Placental pericyte (primary cell): ENCODE data around the gene HORMAD1. TPM values are rescaled to one million over a fixed set of nuclear protein-coding genes. Genes with fewer than 3 reads are reported as not detected.

Experiments
- small RNA-seq: library from RNA; depleted of rRNA; stranded (forward); fragments of <200 nt; gene quantifications from one replicate; pipeline ENCODE3, GENCODE V24; 2012; ENCODE audit warnings: low replicate concordance
- total RNA-seq: library from RNA; depleted of rRNA; stranded (reverse); fragments of >200 nt; gene quantifications from 2 replicates; pipeline ENCODE4 v1.2.3, GENCODE V29; 2012

The HORMAD1 gene, protein sequence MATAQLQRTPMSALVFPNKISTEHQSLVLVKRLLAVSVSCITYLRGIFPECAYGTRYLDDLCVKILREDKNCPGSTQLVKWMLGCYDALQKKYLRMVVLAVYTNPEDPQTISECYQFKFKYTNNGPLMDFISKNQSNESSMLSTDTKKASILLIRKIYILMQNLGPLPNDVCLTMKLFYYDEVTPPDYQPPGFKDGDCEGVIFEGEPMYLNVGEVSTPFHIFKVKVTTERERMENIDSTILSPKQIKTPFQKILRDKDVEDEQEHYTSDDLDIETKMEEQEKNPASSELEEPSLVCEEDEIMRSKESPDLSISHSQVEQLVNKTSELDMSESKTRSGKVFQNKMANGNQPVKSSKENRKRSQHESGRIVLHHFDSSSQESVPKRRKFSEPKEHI
- total RNA-seq, result 0.14 and 2.4 TPM in 2 replicates

DNA sequence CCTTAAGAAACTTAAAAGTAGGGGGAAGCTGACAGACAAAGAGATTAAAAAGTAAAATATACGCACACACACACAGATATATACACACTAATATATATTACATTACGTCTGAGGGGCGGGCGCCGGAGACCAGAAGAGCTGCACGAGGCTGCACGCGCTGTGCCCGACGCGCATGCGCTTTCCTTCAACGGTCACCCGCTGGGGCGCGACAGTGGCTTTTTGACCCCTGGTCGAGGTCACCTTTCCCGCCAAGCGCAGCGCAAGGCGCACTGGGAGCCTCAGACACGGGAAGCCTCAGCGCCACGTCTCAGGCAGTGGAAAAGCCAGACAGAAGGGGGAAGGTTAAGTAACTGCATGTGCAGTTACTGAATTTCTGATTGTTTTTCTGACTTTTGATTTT is at the start of gene HORMAD1:
Gene HORMAD1 (minus strand): TSS at position 193 of the 400 bp plus-strand sequence. CDS start 1,390 bp downstream, outside the sequence.

DNA sequence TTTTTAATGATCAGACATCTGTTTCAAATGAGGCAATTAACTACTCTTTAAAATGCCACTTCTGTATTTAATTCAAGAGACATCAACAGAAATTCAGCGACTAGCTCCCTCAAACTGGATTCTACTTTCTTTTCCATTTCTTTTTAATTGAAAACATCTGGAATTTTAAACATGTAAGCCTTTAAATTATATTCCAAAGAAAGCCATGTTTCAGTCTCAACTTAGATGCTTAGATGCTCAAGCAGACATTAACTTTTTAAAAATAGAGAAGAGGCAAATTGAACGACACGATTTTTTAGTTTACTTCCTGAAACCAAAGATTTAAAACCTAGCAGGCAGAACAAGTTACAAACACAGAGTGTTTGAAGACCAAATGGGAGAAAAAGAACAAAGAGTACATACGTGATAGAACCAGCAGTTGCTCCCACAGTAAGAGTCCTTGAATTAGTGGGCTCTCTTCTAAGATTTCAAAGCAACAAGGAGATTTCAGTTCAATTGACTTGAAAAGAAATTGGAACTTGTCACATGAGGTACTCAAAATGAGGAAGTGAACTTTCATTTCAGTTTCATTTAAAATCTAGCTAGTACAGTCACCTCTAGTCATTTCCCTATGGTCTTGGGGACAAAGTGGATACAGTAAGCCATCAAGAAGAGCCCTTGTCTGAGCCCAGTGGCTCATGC is 44.7 kb upstream of the HORMAD1 start, which contains the start of gene CTSS:
Gene CTSS (minus strand): TSS at position 483 of the 681 bp plus-strand sequence. CDS start 1,015 bp downstream, outside the sequence.

DNA sequence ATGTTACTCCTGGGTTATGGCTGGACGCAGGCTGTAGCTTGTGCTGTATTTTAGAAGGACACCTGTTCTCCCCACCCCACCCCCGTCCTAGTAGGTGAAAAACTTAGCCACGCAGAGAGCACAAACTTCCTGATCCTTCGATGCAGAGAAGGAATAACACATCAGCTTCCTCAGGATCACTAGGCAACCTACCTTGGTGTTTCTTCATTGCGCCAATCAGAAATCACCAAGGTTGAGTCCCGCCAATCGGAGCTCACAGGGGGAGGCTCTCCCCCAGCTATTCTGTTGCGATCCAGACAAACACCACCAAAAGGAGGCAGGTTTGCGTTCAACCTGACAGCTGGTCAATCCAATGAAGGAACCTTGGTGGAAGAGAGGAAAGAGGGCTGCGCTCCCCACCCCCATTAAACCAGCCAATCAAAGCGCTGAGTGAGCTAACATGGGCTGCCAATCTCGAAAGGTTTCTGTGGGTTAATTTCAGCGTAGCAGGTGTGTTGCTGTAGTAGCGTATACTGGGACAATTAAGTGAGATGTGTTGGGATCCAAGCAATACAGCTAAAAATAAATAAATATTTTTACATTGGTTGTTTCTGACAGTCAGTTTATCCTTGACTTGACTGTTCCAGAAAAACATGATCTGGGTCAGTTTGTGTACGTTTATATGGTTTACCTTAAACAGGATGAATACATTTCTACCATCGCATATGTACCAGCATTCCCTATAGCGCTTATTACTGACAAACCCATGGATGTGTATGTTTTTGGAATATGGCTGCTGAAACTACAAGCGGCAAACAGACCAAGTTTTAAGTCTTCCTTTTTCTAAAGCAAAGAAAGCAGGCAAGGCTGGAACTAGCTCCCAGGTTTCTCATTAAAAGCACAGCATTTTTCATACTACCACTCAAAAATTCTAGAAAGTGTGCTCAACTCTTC is 23.4 kb downstream of the HORMAD1 start, which contains the start of gene GOLPH3L:
Gene GOLPH3L (minus strand): TSS at position 160 of the 933 bp plus-strand sequence. CDS start 2,316 bp downstream, outside the sequence.

Small RNA genes lying within 50 kb of the gene (small RNA-seq; reads per million reads assigned to genes)
- gene RNU6-1042P, result not detected

Other genes with a start within 250 kb of the HORMAD1 start
- 13.3 and 24.6 TPM in 2 replicates for gene TARS2, start 233.5 kb downstream of the HORMAD1 start, total RNA-seq
- 16.2 and 34.5 TPM in 2 replicates for gene ECM1, start 212.8 kb downstream of the HORMAD1 start, total RNA-seq
- not detected in 2 replicates for gene FALEC, start 205.1 kb downstream of the HORMAD1 start, total RNA-seq
- gene ADAMTSL4, start 171.5 kb downstream of the HORMAD1 start, total RNA-seq, result 1.9 and 2.4 TPM in 2 replicates
- 177 and 412 TPM in 2 replicates for gene MCL1, start 141.3 kb downstream of the HORMAD1 start, total RNA-seq
- 78.7 and 79.4 TPM in 2 replicates for gene ENSA, start 91.3 kb downstream of the HORMAD1 start, total RNA-seq
- gene GOLPH3L, start 23.7 kb downstream of the HORMAD1 start, total RNA-seq, result 9.7 and 35.0 TPM in 2 replicates
- 11.8 and 28.6 TPM in 2 replicates for gene CTSS, start 44.9 kb upstream of the HORMAD1 start, total RNA-seq
- 90.2 and 215 TPM in 2 replicates for gene CTSK, start 87.4 kb upstream of the HORMAD1 start, total RNA-seq
- 37.2 and 59.3 TPM in 2 replicates for gene ARNT, start 155.7 kb upstream of the HORMAD1 start, total RNA-seq
- not detected in 2 replicates for gene CTXND2, start 166.2 kb upstream of the HORMAD1 start, total RNA-seq
- 39.1 and 42.7 TPM in 2 replicates for gene SETDB1, start 205.5 kb upstream of the HORMAD1 start, total RNA-seq